A673 (cell line): ENCODE results near the gene PI16.

Experiments
- CTCF ChIP-seq: fragments of 300-800, 200-600 bp; sonication (generic); conservative IDR thresholded peaks from 2 replicates; pipeline ENCODE4 v1.5.1; 2017; ENCODE audit warnings: low read depth, mild to moderate bottlenecking, antibody characterized with exemption, low read length, moderate library complexity, mixed read lengths
- EZH2 ChIP-seq: fragments of 200-600 bp; sonication (generic); IDR thresholded peaks from 2 replicates; pipeline ENCODE4 v1.6.1; 2017; ENCODE audit warnings: borderline replicate concordance, low read depth, mild to moderate bottlenecking, mixed read lengths, antibody characterized with exemption, low read length; ENCODE audit not compliant: poor library complexity, severe bottlenecking

GRCh38 chr6:36976931-36977330, 22.4 kb downstream of the PI16 start:
- TF ChIP-seq CTCF = no peak
- no peak for TF ChIP-seq EZH2
